Activated CD4-positive, alpha-beta T cell treated with anti-CD3 and anti-CD28 coated beads, Interleukin-10, Interleukin-2, amounts not matched to agents 100 ng/mL and 50 ng/mL, durations not matched to agents 16 hours and 8 hours (primary cell): ENCODE data around the gene KMT5B.

ENCODE experiments used
- DNase-seq: peaks from one replicate; pipeline ENCODE4 v3.0.0-alpha.2; 2020

The KMT5B gene

GRCh38 chr11:68179847-68180246 lies 33.2 kb downstream of the KMT5B start:
- no peak for DNase-seq

GRCh38 chr11:68177877-68178276 lies 35.2 kb downstream of the KMT5B start:
- no peak for DNase-seq

DNA sequence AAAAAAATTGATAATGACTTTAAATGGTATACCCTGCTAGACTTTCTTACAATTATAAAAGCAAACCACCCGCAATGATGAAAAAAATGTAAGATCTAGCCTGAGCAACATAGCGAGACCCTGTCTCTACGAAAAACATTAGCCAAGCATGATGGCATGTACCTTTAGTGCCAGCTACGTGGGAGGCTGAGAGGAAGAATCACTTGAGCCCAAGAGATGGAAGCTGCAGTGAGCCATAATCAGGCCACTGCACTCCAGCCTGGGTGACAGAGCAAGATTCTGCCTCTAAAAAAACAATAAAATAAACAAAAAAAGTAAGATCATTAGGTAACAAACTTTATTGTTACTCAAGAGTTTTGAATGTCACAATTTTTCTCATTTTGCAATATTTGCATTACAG lies 39.2 kb downstream of the KMT5B start:
- no peak for DNase-seq

GRCh38 chr11:68169442-68169841 lies 43.7 kb downstream of the KMT5B start:
- DNase-seq: no peak

- no peak for DNase-seq
These were observed 44.4 kb downstream of the KMT5B start for GRCh38 chr11:68168694-68169093.

DNA sequence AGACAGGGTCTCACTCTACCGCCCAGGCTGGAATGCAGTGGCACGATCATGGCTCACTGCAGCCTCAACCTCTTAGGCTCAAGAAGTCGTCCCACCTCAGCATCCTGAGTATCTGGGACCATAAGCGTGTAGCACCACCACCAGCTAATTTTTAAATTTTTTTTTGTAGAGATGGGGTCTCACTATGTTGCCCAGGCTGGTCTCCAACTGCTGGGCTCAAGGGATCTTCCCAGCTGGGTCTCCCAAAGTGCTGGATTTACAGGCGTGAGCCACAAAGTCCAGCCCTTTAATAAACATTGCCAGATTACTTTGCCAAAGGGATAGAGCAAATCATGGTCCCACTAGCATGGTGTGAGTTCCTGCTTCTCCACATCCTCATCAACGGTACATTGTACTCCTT lies 45.6 kb downstream of the KMT5B start:
- DNase-seq: no peak

GRCh38 chr11:68166969-68167368 lies 46.1 kb downstream of the KMT5B start:
- DNase-seq: no peak

- DNase-seq: no peak
These were observed 47.5 kb downstream of the KMT5B start for GRCh38 chr11:68165601-68166000.

DNA sequence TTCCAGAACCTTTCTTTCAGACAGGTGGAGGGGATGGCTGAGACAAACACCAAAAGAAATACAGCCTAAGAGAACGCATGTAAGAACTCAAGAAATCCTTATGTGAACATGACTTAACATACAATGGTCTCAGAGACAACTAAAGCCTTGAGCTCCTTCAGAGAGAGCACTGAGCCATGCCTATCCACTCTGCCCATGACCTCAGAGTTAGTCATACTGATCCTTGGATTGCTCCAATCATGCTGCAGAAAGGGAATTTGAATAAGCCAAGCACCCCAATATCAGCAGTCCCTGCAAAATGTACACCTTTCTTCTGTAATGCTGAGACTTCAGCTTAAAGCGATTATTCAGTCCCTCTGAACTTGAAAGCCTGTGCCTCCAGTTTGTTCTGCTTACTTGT lies 48.7 kb downstream of the KMT5B start:
- no peak for DNase-seq

DNA sequence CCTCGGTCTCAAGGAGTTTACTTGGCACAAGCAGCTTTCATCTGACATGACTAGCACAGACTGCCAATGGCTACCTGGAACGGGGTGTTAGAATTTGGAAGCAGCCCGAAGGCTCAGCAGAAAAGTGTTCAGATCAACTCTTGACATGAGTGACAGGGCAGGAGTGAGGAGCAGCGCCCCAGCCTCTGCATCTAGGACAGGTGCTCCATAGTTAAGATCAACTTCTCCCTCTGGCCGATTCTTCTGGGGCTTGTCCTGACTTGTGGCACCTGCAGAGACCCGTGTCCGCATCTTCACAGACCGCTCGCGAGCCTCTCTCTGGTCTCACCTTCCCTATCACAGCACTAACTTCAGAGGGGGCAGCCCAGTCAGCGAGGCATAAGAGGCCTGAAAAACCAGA lies 49.4 kb downstream of the KMT5B start:
- no peak for DNase-seq

GRCh38 chr11:68160100-68160695 lies 52.9 kb downstream of the KMT5B start:
- DNase-seq: no peak

GRCh38 chr11:68159665-68160064 lies 53.4 kb downstream of the KMT5B start:
- DNase-seq: no peak

GRCh38 chr11:68159161-68159560 lies 53.9 kb downstream of the KMT5B start:
- no peak for DNase-seq

DNA sequence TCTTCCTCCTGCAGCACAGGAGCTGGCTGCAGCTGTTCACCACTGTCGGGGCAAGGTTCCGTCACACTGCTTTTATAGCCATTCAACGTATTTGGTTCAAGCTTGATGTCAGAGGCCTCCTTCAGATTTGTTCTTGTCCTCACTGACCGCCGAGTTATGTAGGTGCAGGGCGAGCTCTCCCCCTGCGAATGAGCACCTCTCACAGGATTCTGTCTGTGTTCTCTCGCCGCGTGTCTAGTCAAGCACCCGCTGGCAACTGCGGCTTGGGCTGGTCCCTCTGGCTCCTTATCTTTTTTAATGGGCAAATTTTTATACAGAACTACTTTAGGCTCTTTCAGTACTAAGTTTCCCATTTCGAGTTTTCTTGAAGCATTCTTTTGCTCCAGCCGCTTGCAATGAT lies 54.5 kb downstream of the KMT5B start:
- DNase-seq: no peak

DNA sequence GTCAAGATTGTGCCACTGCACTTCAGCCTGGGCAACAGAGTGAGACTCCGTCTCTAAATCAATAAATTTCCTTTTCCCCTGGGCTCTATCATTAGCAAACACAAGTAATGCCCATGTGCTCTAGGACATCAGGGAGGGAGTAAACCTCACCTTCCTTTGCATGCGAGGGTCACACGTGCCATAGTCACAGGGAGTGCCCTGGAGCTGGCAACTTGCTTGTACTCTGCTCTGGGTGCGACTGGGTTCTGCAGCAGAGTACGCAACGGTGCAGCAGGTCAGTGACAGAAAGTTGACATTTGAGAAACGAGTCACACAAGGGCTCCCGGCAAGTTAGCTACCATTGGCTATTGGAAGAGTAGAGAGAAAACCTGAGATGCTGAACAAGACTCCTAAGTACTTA lies 59.4 kb downstream of the KMT5B start:
- DNase-seq: no peak

- DNase-seq: no peak
These were observed 63.1 kb downstream of the KMT5B start for GRCh38 chr11:68150037-68150436.

- DNase-seq: no peak
These were observed 63.7 kb downstream of the KMT5B start for GRCh38 chr11:68149417-68149816.

GRCh38 chr11:68148879-68149278 lies 64.2 kb downstream of the KMT5B start:
- no peak for DNase-seq

DNA sequence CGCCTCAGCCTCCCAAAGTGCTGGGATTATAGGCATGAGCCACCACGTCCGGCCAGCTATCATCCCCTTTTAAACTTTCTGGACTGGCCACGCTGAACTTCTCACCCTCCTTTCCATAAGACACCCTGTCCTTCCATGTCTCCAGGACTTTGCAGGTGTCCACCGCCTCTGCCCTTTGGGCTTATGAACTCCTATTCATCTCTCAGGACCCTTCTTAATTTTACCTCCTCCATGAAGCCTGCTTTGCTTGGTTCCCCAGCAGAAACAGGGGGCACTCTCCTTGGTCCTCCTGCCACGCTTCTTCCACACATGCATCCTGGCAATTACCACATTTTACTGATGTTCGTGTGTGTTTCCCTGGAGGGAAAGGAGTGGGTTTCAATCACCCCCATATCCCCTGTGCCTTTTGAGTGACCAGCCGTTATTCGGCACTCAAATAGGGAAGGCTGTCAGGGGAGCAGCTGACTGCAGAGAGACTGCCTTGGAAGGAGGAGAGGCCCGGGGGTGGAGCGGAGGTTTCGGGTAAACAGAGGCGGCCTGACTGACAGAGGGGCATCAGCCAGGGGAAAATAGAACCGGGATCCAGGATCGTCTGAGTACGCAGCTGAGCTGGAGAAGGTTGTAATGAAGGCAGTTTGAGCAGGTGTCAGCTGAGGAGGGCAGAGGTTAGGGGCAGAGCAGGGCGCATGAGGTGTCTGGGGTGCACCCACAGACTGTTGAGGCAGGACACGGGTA lies 64.9 kb downstream of the KMT5B start:
- DNase-seq: no peak

DNA sequence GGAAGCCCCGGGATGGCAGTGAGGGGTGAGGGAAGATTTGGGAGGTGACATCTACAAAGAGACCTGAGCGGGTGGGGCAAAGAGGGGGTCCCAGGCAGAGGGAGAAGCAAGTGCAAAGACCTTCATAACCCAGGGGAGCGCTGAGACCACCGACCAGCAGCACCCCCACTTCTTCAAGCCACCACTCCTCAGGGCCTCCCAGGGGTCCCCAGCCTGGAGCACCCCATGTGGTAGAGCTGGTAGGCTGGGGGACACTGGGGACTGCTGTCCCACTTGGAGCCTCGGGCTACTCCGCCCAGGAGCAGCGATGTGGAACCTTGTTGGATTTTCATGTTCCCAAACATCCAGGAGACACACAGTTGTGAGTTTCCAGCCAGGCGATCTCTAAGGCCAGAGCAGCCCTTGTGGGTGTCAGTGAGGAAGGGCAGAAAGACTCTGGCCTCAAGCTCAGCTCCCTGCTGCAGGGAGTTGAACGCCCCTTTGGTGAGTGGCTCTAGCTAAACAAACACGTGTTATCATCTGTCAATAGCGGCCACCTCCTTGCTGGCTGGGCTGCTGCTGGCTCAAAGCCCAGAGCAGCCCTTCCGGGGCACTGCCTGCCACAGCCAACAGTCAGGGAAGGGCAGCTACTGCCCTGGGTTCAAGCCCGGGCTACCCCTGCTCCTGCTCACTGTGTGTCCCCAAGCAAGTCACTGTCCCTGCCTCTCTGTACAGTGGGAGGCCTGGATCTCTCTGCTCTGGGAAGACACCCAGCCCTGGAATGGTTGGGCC lies 66.2 kb downstream of the KMT5B start:
- DNase-seq: no peak

DNA sequence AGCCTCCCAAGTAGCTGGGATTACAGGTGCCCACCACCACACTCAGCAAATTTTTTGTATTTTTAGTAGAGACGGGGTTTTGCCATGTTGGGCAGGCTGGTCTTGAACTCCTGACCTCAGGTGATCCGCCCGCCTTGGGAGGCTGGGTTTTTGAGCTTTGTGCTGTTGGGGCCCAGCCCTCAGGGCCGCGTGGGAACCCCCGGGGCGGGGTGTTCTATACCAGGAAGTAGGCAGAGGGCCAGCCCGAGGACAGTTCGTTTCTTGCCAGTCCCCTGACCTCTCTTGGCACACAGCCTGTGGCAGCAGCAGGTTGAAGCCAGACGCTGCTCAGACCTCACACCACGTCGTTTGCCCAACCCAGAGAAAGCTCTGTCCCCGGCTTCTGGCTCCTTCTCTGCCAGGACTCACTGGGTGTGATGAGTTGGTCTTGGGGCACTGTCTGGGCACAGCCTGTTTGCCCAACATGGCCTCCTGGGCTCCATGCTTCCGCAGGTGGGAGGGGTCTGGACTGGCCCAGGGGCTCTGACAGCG lies 67.0 kb downstream of the KMT5B start:
- no peak for DNase-seq

DNA sequence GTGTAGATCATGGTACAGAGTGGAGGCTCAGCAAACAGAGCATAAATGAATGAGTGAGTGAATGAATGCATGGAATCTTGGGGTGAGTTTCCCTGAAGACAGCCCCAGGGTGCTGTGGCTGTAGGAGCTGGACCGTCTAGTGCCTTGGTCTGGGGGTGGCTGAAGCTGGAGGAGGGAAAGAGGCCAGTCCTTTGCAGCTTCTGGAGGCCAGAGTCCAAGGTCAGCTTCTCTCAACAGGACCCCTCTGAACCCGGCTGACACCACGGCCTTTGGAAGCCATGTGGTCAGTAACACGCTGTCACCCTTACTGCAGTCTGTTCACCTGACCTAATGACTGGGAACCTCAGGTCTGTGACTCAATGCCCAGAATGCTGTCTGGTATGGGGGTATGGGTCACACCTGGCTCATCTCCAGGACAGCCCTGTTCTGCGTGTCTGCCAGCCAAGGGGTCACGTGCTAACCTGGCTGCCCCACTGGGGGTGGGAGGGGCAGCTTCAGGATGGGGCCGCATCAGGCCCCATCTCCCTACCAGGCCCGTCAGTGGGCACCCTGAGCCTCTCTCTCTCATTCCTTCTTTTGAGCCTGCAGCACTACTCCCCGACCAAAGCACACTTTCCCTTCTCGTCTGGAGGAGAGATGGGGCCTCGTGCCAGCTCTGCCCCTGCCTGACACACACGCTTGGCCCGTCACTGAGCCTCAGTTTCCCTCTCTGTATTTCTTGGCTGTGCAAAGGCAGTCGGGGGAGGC lies 67.8 kb downstream of the KMT5B start:
- no peak for DNase-seq

GRCh38 chr11:68143310-68143689 lies 69.8 kb downstream of the KMT5B start:
- no peak for DNase-seq
